GM21737 (cell line): Measurements from ENCODE around the gene KCNMB1.

Experiments
- ATAC-seq: cut with Tn5 transposase; IDR thresholded peaks from one replicate; pipeline ENCODE4 v1.9.1; 2021; ENCODE audit warnings: mild to moderate bottlenecking, moderate library complexity; ENCODE audit not compliant: unreplicated experiment

Gene KCNMB1

GRCh38 chr5:170345971-170346370, 43.2 kb downstream of the KCNMB1 start:
- ATAC-seq, result no peak

DNA sequence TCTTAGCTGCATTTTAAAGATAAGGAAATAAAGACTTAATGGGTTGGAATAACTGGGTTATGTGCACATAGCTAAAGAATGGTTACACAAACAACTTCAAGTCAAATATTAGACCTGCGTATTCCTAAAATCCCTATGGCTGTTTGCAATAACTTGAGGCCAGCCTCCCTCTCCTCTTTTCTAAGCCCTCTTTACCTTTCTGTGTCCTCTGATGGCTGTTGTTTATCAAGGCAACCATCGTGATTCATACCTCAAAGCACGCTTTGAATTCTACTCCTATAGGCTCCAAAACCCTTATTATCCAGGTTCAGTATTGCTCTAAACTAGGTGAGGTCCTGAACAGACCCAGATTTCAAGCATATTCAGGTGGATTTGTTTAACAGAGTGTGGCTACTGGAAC, 46.0 kb downstream of the KCNMB1 start:
- ATAC-seq, result no peak

DNA sequence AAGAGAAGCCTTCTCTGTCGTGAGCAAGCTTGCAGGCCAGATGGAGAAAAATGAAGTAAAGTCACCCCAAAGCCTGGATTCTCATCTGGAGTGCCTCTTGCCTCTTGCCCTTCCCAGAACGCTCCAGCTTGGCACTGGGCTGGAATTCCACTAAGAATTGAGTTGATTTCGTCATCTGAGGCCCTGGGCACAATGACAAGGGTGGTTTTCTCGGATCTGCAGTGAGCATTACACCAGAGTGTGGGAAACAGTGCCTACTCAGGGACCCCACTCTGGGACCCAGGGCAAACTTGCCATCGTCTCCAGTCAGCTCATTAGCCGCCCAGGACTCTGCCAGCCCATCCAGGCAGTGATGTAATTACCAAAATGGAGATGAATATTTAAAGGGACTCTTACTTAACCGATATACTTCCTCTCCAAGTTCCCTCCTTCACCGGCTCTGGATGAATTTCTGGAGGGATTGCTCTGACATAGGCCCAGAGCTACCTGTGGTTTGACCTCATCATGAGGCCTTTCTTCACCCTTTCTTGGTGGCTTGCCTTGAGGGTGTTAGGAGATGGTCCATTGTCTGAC, 46.9 kb downstream of the KCNMB1 start:
- ATAC-seq, result no peak

DNA sequence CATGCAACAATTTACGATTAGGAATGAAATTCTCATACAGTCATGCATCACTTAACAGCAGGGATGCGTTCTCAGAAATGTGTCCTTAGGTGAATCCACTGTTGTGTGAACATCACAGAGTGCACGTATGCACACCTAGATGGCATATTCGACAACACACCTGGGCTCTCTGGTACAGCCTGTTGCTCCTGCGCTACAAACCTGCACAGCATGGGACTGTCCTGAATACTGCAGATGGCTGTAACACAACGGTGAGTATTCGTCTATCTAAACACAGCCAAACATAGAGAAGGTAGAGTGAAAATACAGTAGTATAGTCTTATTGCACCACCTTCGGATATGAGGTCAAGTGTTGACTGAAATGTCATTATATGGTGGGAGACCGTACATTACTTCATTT, 47.6 kb downstream of the KCNMB1 start:
- no peak for ATAC-seq

- no peak for ATAC-seq
Measured at GRCh38 chr5:170339780-170340167, 49.4 kb downstream of the KCNMB1 start.

DNA sequence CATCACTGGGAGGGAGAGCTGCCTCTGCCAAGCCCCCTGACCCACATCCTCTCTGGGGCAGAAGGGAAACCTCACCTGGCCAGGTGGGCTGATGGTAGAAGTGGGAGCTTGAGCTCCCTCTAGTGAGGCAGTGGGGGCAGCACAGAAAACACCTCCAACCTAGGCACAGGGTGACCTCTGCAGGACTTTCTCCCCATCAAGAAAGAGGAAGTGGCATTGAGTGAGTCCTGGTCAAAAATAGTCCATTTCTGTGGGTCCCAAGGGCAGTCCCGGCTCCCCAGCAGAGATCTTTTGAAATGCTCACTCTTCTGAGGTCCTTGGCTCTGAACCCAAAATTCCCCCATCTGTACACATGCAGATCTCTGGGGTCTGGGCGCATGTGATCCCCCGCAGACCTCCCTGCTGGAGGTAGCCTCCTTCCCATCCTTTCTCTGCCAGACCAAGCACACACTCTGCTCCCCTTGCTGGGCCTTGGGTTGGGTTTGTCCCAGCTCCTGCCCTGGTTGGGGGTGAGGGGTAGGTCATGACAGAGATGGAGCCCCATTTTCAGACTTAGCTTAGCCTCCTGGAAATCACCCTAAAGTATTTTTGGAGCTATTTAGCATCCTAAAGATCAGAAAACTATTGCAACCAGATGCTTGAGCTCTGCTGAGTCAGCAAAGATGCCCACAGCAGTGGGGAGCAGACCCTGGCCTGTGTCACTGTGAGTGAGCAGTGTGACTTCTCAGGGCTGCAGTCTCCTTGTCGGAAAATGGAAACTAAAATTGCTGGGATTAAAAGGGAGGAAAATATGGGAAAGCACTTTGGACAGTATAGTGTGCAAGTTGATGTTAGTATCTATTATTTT, 50.0 kb downstream of the KCNMB1 start:
- ATAC-seq, result peak; percentile 73

- no peak for ATAC-seq
Measured at GRCh38 chr5:170338291-170338690, 50.9 kb downstream of the KCNMB1 start.

DNA sequence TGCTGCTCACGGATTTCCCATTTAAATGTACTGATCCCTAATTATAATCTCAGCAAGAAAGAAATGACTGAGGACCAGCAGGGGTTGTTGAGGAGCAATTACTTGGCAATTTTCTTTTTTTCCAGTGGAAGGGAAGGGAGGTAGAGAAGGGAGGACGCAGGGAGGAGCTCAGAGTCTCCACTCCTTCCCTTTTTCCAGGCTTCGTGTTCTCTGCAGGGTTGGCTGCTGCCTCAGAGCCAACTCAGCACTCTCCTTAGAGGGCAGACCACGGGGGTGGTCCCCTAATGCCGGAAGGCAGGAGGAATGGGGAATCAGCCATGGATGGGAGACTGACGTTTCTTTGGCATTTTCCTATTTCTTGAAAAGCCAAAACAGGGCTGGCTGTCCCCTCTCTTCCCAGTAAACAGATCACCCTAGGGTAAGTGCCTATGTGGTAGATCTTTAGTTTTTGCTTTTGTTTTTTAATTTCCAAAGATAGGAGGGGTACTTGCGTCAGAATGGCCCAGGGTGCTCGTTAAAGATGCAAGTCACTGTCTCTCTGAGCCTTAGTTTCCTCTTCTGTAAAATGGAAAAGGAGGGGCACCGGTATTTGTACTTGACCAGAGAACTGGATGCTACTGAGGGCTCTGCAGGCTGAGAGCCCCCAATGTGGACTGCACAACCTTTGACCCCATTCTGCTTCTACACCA, 52.0 kb downstream of the KCNMB1 start:
- ATAC-seq, result no peak

DNA sequence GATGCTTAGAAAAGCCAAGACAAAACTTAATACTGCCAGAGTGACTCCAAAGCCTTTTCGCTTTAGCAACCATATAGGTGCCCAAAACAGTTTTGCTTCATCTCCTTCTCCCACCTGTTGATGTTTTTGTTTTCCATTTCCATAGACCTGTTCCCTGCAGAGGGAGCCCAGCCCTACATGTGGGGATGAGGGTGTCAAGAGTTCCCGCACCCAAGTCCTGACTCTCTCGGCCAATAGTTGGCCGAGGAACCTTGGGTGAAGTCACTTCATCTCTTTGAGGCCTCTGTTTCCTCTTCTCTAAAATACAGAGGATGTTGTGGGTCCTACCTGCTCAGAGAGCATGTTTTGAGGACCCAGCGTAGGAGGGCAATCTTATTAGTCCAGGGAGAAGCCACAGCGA, 53.1 kb downstream of the KCNMB1 start:
- no peak for ATAC-seq

DNA sequence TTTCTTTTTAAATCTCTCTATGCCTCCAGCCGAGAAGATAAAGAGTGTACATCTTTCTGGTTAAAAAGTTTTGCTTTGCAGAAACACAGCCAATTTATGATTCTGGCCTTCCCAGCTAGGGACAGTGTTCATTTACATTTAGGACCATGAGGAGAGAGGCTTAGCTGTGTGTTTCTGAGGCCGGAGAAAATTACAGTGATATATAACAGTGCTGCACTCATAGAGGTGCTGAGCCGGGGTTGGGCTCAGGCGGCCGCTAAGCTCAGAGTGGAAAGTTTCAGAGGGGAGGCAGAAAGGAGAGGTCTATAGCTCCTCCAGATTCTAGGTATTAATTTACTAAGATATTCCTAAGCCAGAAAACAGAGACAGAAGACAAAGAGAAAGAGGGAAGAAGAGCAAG, 54.5 kb downstream of the KCNMB1 start:
- no peak for ATAC-seq

DNA sequence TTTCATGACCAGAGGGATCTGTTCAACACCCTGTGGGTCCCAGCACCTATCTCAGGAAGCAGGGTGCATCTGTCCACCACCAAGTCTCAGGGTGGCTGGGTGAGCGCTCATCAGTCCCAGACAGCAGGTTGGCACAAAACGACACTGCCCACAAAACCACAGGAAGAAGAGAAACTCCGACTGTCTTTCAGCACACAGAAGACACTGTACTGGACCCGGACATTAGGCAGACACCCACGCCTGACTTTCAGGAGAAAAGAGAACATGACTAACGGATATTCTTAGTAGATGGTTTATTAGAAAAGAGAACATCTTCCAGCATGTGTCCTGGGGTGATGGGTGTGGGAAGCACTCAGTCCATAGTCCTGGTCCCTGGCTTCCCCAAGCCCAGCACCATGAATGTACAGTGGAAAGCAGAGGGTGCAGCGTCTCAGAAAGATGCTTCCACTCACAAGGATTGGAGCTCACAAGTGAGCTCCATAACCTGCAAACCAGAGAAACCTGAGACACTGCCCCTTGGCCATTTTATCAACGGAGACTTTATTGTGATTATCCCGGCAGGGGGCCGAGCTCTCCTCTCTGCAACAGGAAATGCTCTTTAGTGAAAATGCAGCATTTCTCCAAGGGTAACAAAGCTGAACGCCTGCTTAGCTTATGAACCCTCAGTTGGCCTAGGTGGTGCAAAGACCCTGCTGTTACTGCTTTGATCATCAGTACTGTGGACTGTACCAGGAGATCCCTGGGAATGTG, 55.8 kb downstream of the KCNMB1 start:
- peak; percentile 46 for ATAC-seq

DNA sequence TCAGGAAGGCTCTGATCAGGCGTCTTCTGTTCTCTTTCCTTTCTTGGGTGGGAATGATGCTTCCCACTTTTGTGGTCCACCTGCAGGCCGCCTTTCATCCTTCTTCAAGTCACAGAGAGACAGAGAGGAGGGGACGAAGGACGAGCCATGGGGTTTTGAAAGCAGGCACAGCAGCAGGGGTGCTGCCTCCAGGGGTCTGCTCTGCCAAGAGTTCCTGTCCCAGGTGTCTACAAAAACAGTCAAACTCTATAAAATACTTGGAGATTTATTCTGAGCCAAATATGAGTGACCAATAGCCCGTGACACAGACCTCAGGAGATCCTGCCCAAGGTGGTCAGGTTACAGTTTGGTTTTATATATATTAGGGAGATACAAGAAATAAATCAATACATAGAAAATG, 57.1 kb downstream of the KCNMB1 start:
- ATAC-seq, result no peak

DNA sequence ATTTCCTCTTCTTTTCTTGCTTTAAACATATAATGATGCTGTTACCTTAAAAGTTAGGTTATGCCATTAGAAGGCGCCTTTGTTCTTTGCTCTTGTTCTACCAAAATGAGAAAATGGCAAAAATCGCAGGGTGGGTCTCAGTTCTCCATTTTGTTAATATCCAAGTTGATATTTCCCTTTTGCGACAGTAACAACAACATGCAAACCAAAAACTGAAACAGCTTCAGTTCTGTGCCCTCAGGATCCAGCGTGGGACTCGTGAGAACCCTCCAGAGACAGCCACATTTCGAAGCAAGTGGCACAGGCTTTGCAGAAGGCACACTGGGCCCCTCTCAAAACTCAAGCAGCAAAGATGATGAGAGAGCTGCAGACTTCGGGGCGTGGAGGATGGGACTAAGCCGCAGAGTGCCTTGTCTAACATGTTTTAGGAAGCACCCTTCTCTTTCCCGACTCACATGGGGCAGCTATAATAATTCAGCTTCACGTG, 58.6 kb downstream of the KCNMB1 start:
- no peak for ATAC-seq

DNA sequence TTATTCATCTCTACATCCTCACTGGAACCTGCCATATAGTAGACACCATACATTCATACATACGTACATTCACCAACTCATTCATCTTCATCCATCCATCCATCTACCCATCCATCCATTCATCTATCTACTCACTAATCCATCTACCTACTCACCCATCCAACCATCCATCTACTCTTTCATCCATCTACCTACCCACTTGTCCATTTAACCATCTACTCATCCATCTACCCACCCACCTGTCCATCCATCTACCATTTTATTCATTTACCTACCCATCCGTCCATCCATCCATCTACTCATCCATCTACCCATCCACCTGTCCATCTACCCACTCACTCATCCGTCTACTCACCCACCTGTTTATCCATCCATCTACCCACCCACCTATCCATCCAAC, 59.6 kb downstream of the KCNMB1 start:
- ATAC-seq, result no peak

DNA sequence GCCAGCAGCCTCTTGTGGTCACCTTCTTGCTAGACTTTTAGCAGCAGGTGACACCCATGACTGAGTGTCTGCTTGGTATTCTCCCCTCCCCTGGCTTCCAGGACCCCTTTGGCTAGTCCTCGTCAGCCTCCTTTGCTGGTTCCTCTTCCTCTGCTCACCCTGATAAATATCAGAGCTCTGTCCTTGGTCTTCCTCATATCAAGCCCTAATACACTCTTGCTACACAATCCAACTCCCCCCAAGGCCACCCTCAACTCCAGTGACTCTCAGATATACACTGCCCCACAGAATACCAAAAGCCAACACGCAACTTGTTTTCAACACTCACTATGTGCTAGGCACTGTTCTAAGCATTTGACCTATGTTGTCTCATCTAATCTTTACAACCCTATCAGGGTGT, 61.3 kb downstream of the KCNMB1 start:
- ATAC-seq, result no peak

GRCh38 chr5:170327168-170327567, 62.0 kb downstream of the KCNMB1 start:
- ATAC-seq, result peak; percentile 40
